ENCODE measurements around the gene LOX. TPM values are rescaled to one million over a fixed set of nuclear protein-coding genes. Genes with fewer than 3 reads are reported as not detected.

Gene LOX
- total RNA-seq, 1 donor, result 0.42 TPM

GRCh38 chr5:122040636-122041302, 37.3 kb downstream of the LOX start:
- Histone ChIP-seq H3K4me3 (ENCODE audit: low read length) (no peak overlapping the region), H3K9me3 (ENCODE audit: low read depth, low read length) (no peaks in the 10 kb centered on the region), H3K27me3 (ENCODE audit: insufficient read depth, low read length) (no peaks in the 10 kb centered on the region), H3K4me1 (ENCODE audit: insufficient read depth, low read length) (no peaks in the 10 kb centered on the region)

- Histone ChIP-seq H3K27me3 (ENCODE audit: insufficient read depth, low read length) (no peaks in the 10 kb centered on the region), H3K4me1 (ENCODE audit: insufficient read depth, low read length) (no peaks in the 10 kb centered on the region)
Measured at GRCh38 chr5:122036326-122036725, 41.7 kb downstream of the LOX start.

DNA sequence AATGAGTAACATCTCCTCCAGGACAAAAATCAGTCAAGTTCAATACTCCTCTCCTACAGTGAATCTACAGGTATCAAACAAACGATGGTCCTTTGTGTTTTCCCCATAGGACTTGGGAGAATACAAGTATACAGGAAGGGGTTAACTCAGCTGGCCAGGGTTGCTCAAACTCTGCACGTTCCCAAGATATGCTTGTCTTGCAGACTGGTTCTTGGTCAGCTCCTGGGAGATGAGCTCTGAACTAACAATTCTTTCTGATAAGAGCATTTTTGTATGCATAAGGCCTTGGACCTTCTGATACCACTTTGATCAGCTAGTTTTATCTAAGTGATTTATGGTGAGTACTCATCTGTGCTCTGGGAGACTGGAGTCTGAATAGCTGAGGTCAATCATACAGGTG, 42.1 kb downstream of the LOX start:
- Histone ChIP-seq H3K9me3 (ENCODE audit: low read depth, low read length) (no peaks in the 10 kb centered on the region), H3K4me1 (ENCODE audit: insufficient read depth, low read length) (no peaks in the 10 kb centered on the region), H3K4me3 (ENCODE audit: low read length) (no peak overlapping the region), H3K27me3 (ENCODE audit: insufficient read depth, low read length) (no peaks in the 10 kb centered on the region)

More at GRCh38 chr5:122036326-122036725, 41.7 kb downstream of the LOX start:
- H3K9me3 ChIP-seq (ENCODE audit: low read depth, low read length), result no peaks in the 10 kb centered on the region
- H3K4me3 ChIP-seq (ENCODE audit: low read length), result no peak overlapping the region

DNA sequence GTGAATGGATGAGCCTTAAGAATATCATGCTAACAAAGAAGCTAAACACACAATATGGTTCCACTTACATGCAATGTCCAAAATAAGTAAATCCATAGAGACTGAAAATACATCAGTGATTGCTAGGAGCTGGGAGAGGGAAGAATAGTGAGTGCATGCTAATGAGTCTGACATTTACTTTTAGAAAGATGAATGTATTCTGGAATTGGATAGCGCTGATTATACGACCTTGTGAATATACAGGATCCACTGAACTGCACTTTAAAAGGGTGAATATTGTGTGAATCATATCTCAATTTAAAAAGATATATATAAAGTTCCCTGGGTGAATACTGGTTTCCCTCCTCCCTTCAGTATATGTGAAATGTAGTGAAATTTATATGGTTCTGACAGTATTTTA, 46.2 kb downstream of the LOX start:
- Histone ChIP-seq H3K9me3 (ENCODE audit: low read depth, low read length) (no peaks in the 10 kb centered on the region), H3K4me3 (ENCODE audit: low read length) (no peak overlapping the region), H3K4me1 (ENCODE audit: insufficient read depth, low read length) (no peaks in the 10 kb centered on the region), H3K27me3 (ENCODE audit: insufficient read depth, low read length) (no peaks in the 10 kb centered on the region)

DNA sequence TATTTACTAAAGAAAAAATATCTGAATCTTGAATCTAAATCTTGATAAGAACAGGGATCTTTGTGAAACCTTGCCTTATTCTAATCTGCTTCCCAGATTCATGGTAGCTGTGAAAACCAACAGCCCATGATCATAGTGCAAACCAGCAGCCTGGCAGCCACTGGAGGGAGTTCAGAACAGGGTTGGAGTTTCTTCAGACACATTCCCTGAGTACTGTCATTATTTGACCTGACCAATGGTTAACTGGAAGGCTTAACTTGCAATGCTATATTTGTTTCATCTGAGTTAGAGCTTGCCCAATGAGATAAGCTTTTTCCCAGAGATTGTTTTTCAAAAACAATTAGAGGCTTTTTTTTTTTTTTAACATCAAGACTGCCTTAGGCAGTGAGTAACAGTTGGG, 47.8 kb downstream of the LOX start:
- Histone ChIP-seq H3K4me3 (ENCODE audit: low read length) (no peak overlapping the region), H3K4me1 (ENCODE audit: insufficient read depth, low read length) (no peaks in the 10 kb centered on the region), H3K9me3 (ENCODE audit: low read depth, low read length) (no peaks in the 10 kb centered on the region), H3K27me3 (ENCODE audit: insufficient read depth, low read length) (no peaks in the 10 kb centered on the region)

GRCh38 chr5:122029818-122030217, 48.2 kb downstream of the LOX start:
- Histone ChIP-seq H3K9me3 (ENCODE audit: low read depth, low read length) (no peaks in the 10 kb centered on the region), H3K4me3 (ENCODE audit: low read length) (no peak overlapping the region)

DNA sequence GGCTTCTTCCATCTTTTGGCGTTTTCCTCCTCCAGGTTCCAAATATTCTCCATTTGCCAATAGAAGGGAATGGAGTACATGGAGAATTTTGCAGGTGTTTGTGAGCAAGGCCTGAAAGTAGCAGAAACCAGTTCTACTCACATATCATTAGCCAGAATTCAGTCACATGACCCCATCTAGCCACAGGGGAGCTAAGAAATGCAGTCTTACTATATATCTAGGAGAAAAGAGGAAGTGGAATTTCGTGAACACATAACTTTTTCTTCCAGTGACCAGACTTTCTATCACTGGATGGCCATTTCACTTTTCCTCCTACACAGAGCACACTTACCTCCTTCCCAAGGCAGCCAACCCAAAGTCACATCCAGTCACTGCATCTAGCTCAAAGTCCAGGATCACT, 55.1 kb downstream of the LOX start:
- H3K27me3 ChIP-seq (ENCODE audit: insufficient read depth, low read length), result no peaks in the 10 kb centered on the region
- no peak overlapping the region for H3K4me3 ChIP-seq (ENCODE audit: low read length)
- H3K4me1 ChIP-seq (ENCODE audit: insufficient read depth, low read length), result no peaks in the 10 kb centered on the region
- no peaks in the 10 kb centered on the region for H3K9me3 ChIP-seq (ENCODE audit: low read depth, low read length)

More at GRCh38 chr5:122029818-122030217, 48.2 kb downstream of the LOX start:
- no peaks in the 10 kb centered on the region for H3K27me3 ChIP-seq (ENCODE audit: insufficient read depth, low read length)
- H3K4me1 ChIP-seq (ENCODE audit: insufficient read depth, low read length), result no peaks in the 10 kb centered on the region

DNA sequence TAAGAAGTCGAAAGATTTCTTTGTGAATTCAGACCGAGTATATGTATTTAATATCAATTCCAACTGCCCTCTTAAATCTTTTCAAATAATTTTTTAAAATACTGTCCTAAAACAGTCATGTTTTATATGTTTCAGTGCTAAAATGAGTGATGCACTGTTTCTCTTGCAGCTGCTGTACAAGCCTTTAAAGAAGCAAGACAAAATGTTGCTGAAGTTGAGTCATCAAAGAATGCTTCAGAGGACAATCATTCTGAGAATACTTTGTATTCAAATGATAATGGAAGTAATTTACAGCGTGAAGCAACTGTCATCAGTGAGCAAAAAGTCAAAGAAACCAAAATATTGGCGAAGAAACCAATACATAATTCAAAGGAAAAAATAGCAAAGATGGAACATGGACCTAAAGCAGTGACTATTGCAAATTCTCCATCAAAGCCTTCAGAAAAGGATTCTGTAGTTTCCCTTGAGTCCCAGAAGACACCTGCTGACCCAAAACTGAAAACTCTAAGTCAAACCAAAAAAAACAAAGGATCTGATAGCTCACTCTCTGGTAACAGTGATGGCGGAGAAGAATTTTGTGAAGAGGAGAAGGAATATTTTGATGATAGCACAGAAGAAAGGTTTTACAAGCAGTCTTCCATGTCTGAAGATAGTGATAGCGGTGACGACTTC, 58.0 kb downstream of the LOX start:
- Histone ChIP-seq H3K4me3 (ENCODE audit: low read length) (no peak overlapping the region), H3K9me3 (ENCODE audit: low read depth, low read length) (no peaks in the 10 kb centered on the region), H3K4me1 (ENCODE audit: insufficient read depth, low read length) (no peaks in the 10 kb centered on the region), H3K27me3 (ENCODE audit: insufficient read depth, low read length) (no peaks in the 10 kb centered on the region)

DNA sequence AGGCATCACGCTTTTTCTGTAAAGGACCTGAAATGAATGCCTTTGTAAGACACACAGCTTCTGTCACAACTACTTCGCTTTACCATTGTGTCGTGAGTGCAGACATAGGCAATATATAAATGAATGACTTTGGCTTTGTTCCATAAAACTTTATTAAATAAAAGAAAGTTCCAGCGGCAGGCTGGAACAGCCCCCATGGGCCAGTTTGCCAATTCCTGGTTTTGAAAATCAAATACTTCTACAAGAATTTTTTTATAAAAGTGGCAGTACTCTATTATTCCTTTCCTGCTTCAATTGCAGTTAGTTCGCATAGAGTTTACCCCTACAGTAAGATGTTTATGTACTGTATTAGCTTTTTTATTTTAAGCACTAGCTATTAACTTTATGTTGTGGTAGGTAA, 62.6 kb downstream of the LOX start:
- Histone ChIP-seq H3K9me3 (ENCODE audit: low read depth, low read length) (no peaks in the 10 kb centered on the region), H3K4me3 (ENCODE audit: low read length) (no peak overlapping the region), H3K4me1 (ENCODE audit: insufficient read depth, low read length) (no peaks in the 10 kb centered on the region), H3K27me3 (ENCODE audit: insufficient read depth, low read length) (no peaks in the 10 kb centered on the region)

DNA sequence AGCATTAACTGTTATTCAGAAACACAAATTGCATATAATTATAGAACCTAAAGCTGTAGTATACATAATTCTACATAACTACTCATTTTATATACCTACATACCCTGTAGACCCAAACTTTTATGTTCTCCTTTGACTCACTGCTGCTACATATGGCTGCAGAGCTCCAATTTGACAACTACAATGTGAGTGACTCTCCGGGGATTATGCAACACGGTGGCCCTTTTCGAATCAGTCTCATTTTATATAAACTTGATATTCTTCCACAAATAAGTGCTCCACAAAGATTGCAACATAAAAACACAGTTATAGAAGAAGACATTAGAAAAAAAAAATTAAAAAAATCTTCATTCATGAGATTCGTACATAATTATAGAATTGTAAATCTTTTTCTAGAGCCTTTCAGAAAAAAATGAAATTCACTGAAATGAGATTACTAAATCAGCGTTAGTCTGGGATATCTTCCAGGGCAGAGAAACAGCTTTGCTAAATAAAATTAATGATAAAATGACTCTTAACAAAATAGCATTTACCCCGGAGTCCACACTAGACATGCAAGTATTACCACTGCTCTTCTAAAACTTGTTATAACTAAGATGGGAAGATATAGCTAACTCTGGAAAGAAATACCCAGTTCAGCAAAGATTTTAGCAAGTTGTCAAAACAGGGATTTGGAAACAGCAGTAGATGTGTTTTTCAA, 63.7 kb downstream of the LOX start:
- no peaks in the 10 kb centered on the region for H3K9me3 ChIP-seq (ENCODE audit: low read depth, low read length)
- H3K27me3 ChIP-seq (ENCODE audit: insufficient read depth, low read length), result no peaks in the 10 kb centered on the region
- H3K4me3 ChIP-seq (ENCODE audit: low read length), result no peak overlapping the region

More for the DNA sequence above, 63.7 kb downstream of the LOX start:
- H3K4me1 ChIP-seq (ENCODE audit: insufficient read depth, low read length), result no peaks in the 10 kb centered on the region

Other genes with a start within 250 kb of the LOX start
- not detected for gene FTMT, start 226.4 kb downstream of the LOX start, total RNA-seq
- gene SRFBP1, start 116.3 kb downstream of the LOX start, total RNA-seq, result 14.9 TPM
- gene ZNF474, start 51.3 kb upstream of the LOX start, total RNA-seq, result 0.10 TPM
- not detected for gene SNCAIP, start 234.0 kb upstream of the LOX start, total RNA-seq

Data from mononuclear cell (primary cell).